NCI-H2171 treated with DMSO at 0.1 percent for 48 hours (cell line): ENCODE measurements around the gene CLMN.
A peak's percentile ranks its signal among the peaks of the same experiment; 100 is the strongest.

Experiments
- DNase-seq: peaks from one replicate; lab custom pipeline; 2025; lab: John Stamatoyannopoulos, UW

CLMN gene

GRCh38 chr14:95319312-95320077 lies at the start of gene CLMN:
CLMN (minus strand) TSS chr14:95319908; CDS start chr14:95319792, 116 bp downstream.
- peak; percentile 58 for DNase-seq

GRCh38 chr14:95365401-95365800 lies 45.7 kb upstream of the CLMN start:
- DNase-seq: no peak

- DNase-seq: no peak
These were observed 44.9 kb upstream of the CLMN start for GRCh38 chr14:95364481-95365209.

GRCh38 chr14:95363468-95363954 lies 43.8 kb upstream of the CLMN start:
- DNase-seq: no peak

- DNase-seq: no peak
These were observed 42.4 kb upstream of the CLMN start for GRCh38 chr14:95362138-95362494.

- DNase-seq: no peak
These were observed 41.8 kb upstream of the CLMN start for GRCh38 chr14:95361373-95362137.

GRCh38 chr14:95360828-95361227 lies 41.1 kb upstream of the CLMN start:
- DNase-seq: no peak

GRCh38 chr14:95359994-95360826 lies 40.5 kb upstream of the CLMN start:
- DNase-seq: no peak

- DNase-seq: peak; percentile 13
These were observed 36.6 kb upstream of the CLMN start for GRCh38 chr14:95356245-95356869.

- no peak for DNase-seq
These were observed 35.7 kb upstream of the CLMN start for GRCh38 chr14:95355422-95355821.

GRCh38 chr14:95354834-95355233 lies 35.1 kb upstream of the CLMN start:
- DNase-seq: no peak

- peak; percentile 93 for DNase-seq
These were observed 34.0 kb upstream of the CLMN start for GRCh38 chr14:95353664-95354063.

- no peak for DNase-seq
These were observed 33.3 kb upstream of the CLMN start for GRCh38 chr14:95353007-95353406.

GRCh38 chr14:95352481-95352880 lies 32.8 kb upstream of the CLMN start:
- DNase-seq: no peak

- DNase-seq: no peak
These were observed 29.5 kb upstream of the CLMN start for GRCh38 chr14:95349241-95349640.

GRCh38 chr14:95348395-95349080 lies 28.8 kb upstream of the CLMN start:
- no peak for DNase-seq

GRCh38 chr14:95346820-95347219 lies 27.1 kb upstream of the CLMN start:
- DNase-seq: no peak

- DNase-seq: no peak
These were observed 26.6 kb upstream of the CLMN start for GRCh38 chr14:95346266-95346665.

GRCh38 chr14:95345032-95345431 lies 25.3 kb upstream of the CLMN start:
- DNase-seq: no peak

GRCh38 chr14:95344536-95344935 lies 24.8 kb upstream of the CLMN start:
- DNase-seq: no peak

- DNase-seq: no peak
These were observed 21.9 kb upstream of the CLMN start for GRCh38 chr14:95341564-95341963.
